Suprapubic skin (tissue), 4 donors: ENCODE data around the gene CRB1. TPM values are rescaled to one million over a fixed set of nuclear protein-coding genes. Genes with fewer than 3 reads are reported as not detected.

Source experiments
- DNase-seq, 2 donors: peaks; one replicate each; pipeline ENCODE4 v3.0.0-alpha.2; 2019; ENCODE audit warnings: low spot score in 2 of 2
- H3K27ac ChIP-seq: fragments of 200-600 bp; sonication (generic); one replicate; pipeline ENCODE4 v1.5.1; 2019
- H3K27me3 ChIP-seq: fragments of 200-600 bp; sonication (generic); one replicate; pipeline ENCODE4 v1.5.1; 2019
- H3K36me3 ChIP-seq: fragments of 200-600 bp; sonication (generic); one replicate; pipeline ENCODE4 v1.5.1; 2019
- H3K4me1 ChIP-seq: fragments of 200-600 bp; sonication (generic); one replicate; pipeline ENCODE4 v1.5.1; 2019
- H3K4me3 ChIP-seq: fragments of 200-600 bp; sonication (generic); one replicate; pipeline ENCODE4 v1.5.1; 2019; ENCODE audit warnings: mild to moderate bottlenecking
- H3K9me3 ChIP-seq: fragments of 200-600 bp; sonication (generic); one replicate; pipeline ENCODE4 v1.5.1; 2019
- EP300 ChIP-seq: sonication (generic); formaldehyde crosslinking; IDR thresholded peaks from one replicate; pipeline ENCODE4 v1.6.1; 2017; ENCODE audit warnings: antibody characterized with exemption
- POLR2A ChIP-seq, 2 donors: fragments of 450-650 bp; IDR thresholded peaks; one replicate each; pipeline ENCODE4 v1.6.1; 2017; ENCODE audit warnings: antibody characterized with exemption in 2 of 2, mild to moderate bottlenecking in 2 of 2, moderate library complexity in 2 of 2
- POLR2AphosphoS5 ChIP-seq, 3 donors: sonication (generic); formaldehyde crosslinking; IDR thresholded peaks; one replicate each; pipeline ENCODE4 v1.6.1; 2017; ENCODE audit warnings: antibody characterized with exemption in 3 of 3
- WGBS: methylation state at CpG from one replicate; pipeline ENCODE4 v1.1.5; 2018; 5-methylcytosine and 5-hydroxymethylcytosine counted together
- total RNA-seq, 4 donors: library from RNA; depleted of rRNA; stranded (reverse); fragments of >200 nt; gene quantifications; one replicate each; pipeline ENCODE4 v1.1.0, GENCODE V29; 2016
- TF ChIP-seq, protein P1 (sequence below), 2 donors: fragments of 200-600 bp in 1 of 2; fragments of 450-650 bp in 1 of 2; sonication (generic) in 1 of 2; IDR thresholded peaks; one replicate each; pipeline ENCODE4 v1.5.1; 2016 to 2019; ENCODE audit warnings: antibody characterized with exemption in 2 of 2, mild to moderate bottlenecking in 1 of 2, moderate library complexity in 1 of 2

Gene CRB1
- total RNA-seq, 4 donors from 2014 or later, result 0.16 TPM; not detected in 3

DNA sequence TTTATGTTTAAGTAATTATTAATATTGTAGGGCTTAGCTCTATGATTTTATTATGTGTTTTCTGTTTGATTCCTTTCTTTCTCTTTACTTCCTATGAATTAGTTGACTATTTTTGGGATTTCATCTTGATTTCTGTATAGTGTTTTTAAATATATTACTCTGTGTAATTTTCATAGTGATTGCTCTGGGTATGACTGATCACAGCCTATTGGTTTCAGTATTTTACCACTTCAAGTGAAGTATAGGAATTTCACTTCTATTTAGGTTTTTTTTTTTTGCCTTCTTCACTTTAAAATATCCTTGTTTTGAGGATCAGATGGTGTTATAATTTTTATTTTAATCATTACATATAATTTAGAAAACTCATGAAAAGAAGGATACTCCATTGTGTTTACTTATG is 94.8 kb downstream of the CRB1 start:
- Histone ChIP-seq H3K27ac (no peak overlapping the region), H3K36me3 (no peaks in the 10 kb centered on the region), H3K4me3 (no peak overlapping the region), H3K9me3 (no peaks in the 10 kb centered on the region), H3K27me3 (no peaks in the 10 kb centered on the region), H3K4me1 (no peaks in the 10 kb centered on the region)
- DNase-seq, result no peak
- TF ChIP-seq EP300 (no peak), POLR2AphosphoS5 (IDR thresholded peaks at IDR 0.05) (no peak), POLR2A (IDR thresholded peaks at IDR 0.05) (no peak)
- TF ChIP-seq, protein P1, sequence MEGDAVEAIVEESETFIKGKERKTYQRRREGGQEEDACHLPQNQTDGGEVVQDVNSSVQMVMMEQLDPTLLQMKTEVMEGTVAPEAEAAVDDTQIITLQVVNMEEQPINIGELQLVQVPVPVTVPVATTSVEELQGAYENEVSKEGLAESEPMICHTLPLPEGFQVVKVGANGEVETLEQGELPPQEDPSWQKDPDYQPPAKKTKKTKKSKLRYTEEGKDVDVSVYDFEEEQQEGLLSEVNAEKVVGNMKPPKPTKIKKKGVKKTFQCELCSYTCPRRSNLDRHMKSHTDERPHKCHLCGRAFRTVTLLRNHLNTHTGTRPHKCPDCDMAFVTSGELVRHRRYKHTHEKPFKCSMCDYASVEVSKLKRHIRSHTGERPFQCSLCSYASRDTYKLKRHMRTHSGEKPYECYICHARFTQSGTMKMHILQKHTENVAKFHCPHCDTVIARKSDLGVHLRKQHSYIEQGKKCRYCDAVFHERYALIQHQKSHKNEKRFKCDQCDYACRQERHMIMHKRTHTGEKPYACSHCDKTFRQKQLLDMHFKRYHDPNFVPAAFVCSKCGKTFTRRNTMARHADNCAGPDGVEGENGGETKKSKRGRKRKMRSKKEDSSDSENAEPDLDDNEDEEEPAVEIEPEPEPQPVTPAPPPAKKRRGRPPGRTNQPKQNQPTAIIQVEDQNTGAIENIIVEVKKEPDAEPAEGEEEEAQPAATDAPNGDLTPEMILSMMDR (IDR thresholded peaks at IDR 0.05), result no peak

GRCh38 chr1:197363855-197364254 is 95.8 kb downstream of the CRB1 start:
- Histone ChIP-seq H3K27ac (no peak overlapping the region), H3K4me1 (no peaks in the 10 kb centered on the region), H3K27me3 (no peaks in the 10 kb centered on the region), H3K4me3 (no peak overlapping the region), H3K9me3 (no peaks in the 10 kb centered on the region), H3K36me3 (no peaks in the 10 kb centered on the region)
- no peak for DNase-seq
- 96% methylated on average over 14 of the region's 14 CpGs for WGBS
- TF ChIP-seq, protein P1 (IDR thresholded peaks at IDR 0.05), result no peak
- TF ChIP-seq POLR2AphosphoS5 (IDR thresholded peaks at IDR 0.05) (no peak), EP300 (no peak)

DNA sequence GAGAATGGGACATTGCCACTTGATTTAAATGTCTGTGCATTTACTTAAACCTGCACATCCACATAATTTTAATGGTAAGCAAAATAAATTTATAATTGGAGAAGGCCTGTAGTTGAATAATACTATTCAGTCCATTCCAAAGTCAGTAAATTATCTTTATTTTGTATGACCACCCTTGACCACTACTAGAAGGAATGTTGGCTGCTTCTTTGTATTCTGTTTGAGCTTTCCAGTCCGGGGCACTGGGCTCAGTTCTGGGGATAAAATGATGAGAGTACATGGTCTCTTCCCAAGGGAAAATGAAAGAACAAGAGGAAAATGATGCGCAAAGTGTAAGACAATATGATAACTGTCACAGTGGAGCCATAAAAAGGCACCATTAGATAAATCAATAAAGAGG is 98.9 kb downstream of the CRB1 start:
- H3K9me3 ChIP-seq, result no peaks in the 10 kb centered on the region
- no peak for DNase-seq
- no peaks in the 10 kb centered on the region for H3K36me3 ChIP-seq
- WGBS, result 84% methylated on average over 2 of the region's 2 CpGs
- TF ChIP-seq EP300 (no peak), POLR2A (IDR thresholded peaks at IDR 0.05) (no peak), POLR2AphosphoS5 (IDR thresholded peaks at IDR 0.05) (no peak)
- TF ChIP-seq, protein P1 (IDR thresholded peaks at IDR 0.05), result no peak
- H3K27me3 ChIP-seq, result no peaks in the 10 kb centered on the region
- no peak overlapping the region for H3K4me3 ChIP-seq
- no peak overlapping the region for H3K27ac ChIP-seq
- H3K4me1 ChIP-seq, result no peaks in the 10 kb centered on the region

GRCh38 chr1:197367627-197368026 is 99.6 kb downstream of the CRB1 start:
- H3K27me3 ChIP-seq, result no peaks in the 10 kb centered on the region
- H3K4me3 ChIP-seq, result no peak overlapping the region
- no peak overlapping the region for H3K27ac ChIP-seq
- no peaks in the 10 kb centered on the region for H3K9me3 ChIP-seq
- 89% methylated on average over 7 of the region's 7 CpGs for WGBS
- H3K36me3 ChIP-seq, result no peaks in the 10 kb centered on the region
- no peaks in the 10 kb centered on the region for H3K4me1 ChIP-seq
- DNase-seq, result no peak
- TF ChIP-seq POLR2A (IDR thresholded peaks at IDR 0.05), result no peak
- no peak for TF ChIP-seq EP300
- TF ChIP-seq POLR2AphosphoS5 (IDR thresholded peaks at IDR 0.05), result no peak
- TF ChIP-seq, protein P1 (IDR thresholded peaks at IDR 0.05), result no peak

DNA sequence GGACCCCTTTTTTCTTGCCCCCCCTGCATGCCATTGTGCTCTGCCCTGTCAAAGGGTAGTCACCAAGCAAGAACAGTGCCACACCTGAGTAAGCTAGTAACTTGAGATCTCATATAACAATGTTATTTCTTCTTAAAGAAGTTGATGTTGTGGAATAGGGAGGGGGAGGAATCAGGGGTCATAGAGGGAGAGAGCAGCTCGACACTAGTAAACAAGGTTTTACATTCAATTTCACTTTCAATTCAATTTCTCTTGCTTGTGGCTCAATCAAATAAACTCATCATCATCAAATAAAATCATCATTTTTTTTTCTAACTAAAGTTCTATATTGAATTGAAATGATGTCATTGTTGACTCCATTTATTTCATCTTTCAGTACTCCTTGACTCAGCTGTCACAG is 106.4 kb downstream of the CRB1 start:
- TF ChIP-seq, protein P1 (IDR thresholded peaks at IDR 0.05), result no peak
- TF ChIP-seq EP300 (no peak), POLR2A (IDR thresholded peaks at IDR 0.05) (no peak), POLR2AphosphoS5 (IDR thresholded peaks at IDR 0.05) (no peak)
- no peaks in the 10 kb centered on the region for H3K4me1 ChIP-seq
- no peak overlapping the region for H3K4me3 ChIP-seq
- DNase-seq, result no peak
- 89% methylated on average over 1 of the region's 1 CpG for WGBS
- H3K36me3 ChIP-seq, result no peaks in the 10 kb centered on the region
- no peaks in the 10 kb centered on the region for H3K27me3 ChIP-seq
- no peak overlapping the region for H3K27ac ChIP-seq
- H3K9me3 ChIP-seq, result no peaks in the 10 kb centered on the region
